ENCODE measurements around the gene EPN3. TPM values are rescaled to one million over a fixed set of nuclear protein-coding genes. Genes with fewer than 3 reads are reported as not detected.
A peak's percentile ranks its signal among the peaks of the same experiment; 100 is the strongest.

The EPN3 gene
- total and polyA plus RNA-seq, 8 donors: 6.4 to 117 (median 45.1) TPM

DNA sequence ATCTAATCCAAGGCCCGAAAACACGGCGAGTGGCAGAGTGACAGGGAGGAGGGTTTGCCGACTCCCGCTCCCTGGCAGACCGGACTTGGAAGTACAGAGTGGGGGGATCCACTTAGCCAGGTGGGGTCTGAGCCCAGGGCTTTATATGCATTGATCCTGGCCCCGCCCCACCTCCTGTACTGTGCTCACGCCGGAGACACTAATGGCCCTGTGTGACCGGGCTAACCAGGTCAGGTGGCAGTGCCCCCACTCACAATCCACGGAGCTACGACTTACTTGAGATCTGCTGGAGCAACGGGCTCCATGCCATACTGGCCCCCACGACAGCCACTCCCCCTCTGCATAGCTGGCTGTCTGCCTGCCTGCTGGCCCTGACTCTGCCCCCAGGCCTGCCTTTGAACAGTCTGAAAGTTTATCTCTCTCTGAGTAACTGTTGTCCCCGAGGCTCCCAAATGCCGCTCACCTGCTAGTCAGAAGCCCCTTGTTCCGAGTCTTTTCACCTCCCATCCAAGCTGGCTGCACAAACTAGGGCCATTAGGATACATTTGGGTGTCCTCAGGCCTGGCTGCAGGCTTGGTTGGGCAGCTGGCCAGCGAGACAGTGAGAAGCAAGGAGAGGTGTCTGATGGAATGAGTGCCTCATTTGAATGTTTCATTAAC is 56.0 kb downstream of the EPN3 start:
- peaks cover 16 to 22% (median 19%) of the 10 kb centered on the region in 4 donors for H3K4me1 ChIP-seq
- H3K9me3 ChIP-seq: no peaks in the 10 kb centered on the region
- H3K4me3 ChIP-seq: no peak overlapping the region
- intact Hi-C loops (cut with DNase I; ENCODE audit: low total_unique reads): no loop called here
- H3K36me3 ChIP-seq: no peaks in the 10 kb centered on the region
- H3K27me3 ChIP-seq: no peaks in the 10 kb centered on the region
- TF ChIP-seq EP300 (IDR thresholded peaks at IDR 0.05): no peak
- TF ChIP-seq, protein P1, sequence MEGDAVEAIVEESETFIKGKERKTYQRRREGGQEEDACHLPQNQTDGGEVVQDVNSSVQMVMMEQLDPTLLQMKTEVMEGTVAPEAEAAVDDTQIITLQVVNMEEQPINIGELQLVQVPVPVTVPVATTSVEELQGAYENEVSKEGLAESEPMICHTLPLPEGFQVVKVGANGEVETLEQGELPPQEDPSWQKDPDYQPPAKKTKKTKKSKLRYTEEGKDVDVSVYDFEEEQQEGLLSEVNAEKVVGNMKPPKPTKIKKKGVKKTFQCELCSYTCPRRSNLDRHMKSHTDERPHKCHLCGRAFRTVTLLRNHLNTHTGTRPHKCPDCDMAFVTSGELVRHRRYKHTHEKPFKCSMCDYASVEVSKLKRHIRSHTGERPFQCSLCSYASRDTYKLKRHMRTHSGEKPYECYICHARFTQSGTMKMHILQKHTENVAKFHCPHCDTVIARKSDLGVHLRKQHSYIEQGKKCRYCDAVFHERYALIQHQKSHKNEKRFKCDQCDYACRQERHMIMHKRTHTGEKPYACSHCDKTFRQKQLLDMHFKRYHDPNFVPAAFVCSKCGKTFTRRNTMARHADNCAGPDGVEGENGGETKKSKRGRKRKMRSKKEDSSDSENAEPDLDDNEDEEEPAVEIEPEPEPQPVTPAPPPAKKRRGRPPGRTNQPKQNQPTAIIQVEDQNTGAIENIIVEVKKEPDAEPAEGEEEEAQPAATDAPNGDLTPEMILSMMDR (IDR thresholded peaks at IDR 0.05): no peak
- TF ChIP-seq POLR2AphosphoS5 (IDR thresholded peaks at IDR 0.05): no peak
- no peak for TF ChIP-seq POLR2A (IDR thresholded peaks at IDR 0.05)
- 51 to 64% (median 54%) methylated on average over 12 to 18 of the region's 18 CpGs for WGBS, 5 donors
- peak; percentile 32 to 60 for DNase-seq
- no peak overlapping the region for H3K27ac ChIP-seq

DNA sequence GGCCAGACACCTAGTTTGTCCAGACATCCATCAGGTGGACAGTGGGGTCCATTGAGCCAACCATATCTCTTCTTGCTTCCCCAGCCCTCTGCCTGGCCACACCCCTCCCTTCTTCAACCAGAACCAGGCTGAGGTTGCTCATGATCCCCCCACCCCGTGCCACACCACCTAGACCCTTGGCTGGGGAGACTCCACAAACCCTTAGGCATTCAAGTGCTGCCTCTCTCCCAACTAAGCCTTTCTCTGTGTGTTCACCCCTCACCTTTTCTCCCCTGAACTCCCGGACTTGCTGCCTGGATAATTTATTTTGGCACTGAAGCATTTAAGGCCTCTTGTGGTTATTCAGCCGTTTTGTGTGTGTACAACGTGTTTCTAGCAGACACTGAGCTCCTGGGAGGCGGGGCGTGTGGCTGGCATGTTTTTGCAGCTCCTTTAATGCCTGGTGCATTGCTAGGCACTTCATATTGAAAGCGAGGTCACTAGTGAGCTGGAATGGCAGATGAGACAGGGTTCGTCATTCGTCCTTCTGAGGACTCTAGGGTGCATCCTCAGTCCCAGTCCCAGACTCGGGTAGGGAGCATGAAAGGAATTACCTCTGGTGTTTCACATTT is 56.7 kb downstream of the EPN3 start:
- no peak overlapping the region for H3K4me3 ChIP-seq
- no peaks in the 10 kb centered on the region for H3K27me3 ChIP-seq
- 25 to 43% (median 34%) methylated on average over 10 of the region's 10 CpGs for WGBS, 5 donors
- intact Hi-C loops (cut with DNase I; ENCODE audit: low total_unique reads): no loop called here
- H3K4me1 ChIP-seq: peaks cover 16 to 22% (median 19%) of the 10 kb centered on the region in 4 donors
- H3K9me3 ChIP-seq: no peaks in the 10 kb centered on the region
- no peak for TF ChIP-seq POLR2AphosphoS5 (IDR thresholded peaks at IDR 0.05)
- TF ChIP-seq POLR2A (IDR thresholded peaks at IDR 0.05): no peak
- no peak for TF ChIP-seq EP300 (IDR thresholded peaks at IDR 0.05)
- TF ChIP-seq, protein P1 (IDR thresholded peaks at IDR 0.05): no peak
- H3K36me3 ChIP-seq: no peaks in the 10 kb centered on the region
- peak in 1 of 2 donors; percentile 48 for DNase-seq
- H3K27ac ChIP-seq: no peak overlapping the region

DNA sequence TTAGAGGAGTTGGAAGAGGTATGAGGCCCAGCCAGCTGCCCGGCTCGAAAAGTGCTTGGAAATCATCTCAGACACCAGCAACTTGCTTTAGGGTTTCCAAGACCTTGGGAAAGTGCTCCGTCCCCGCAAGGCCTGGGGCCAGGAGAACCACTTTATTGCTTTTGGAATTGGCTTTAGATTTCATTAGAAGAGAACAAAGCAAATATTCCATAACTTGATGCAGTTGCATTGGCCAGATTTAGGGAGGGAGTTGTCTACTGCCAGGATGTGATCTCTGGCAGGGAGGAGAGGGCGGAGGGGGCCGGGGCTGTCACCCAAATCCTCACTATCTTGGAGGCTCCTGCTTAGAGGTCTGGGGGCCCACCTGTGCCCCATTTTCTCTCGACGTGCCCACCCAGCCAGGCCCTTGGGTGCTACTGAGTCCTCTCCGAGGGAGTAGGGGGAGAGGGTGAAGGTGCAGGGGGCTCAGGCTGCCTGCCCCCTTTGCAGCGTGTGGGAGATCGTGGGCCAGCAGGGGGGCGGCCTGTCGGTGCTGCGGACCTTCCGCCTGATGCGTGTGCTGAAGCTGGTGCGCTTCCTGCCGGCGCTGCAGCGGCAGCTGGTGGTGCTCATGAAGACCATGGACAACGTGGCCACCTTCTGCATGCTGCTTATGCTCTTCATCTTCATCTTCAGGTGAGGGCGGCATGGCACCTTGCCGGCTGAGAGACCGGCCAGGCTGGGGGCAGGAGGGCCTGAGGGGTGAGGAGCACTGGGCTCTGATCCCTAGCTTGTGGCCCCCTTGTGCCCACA is 58.6 kb downstream of the EPN3 start:
- no peak overlapping the region for H3K27ac ChIP-seq
- DNase-seq: no peak
- no peaks in the 10 kb centered on the region for H3K36me3 ChIP-seq
- H3K9me3 ChIP-seq: no peaks in the 10 kb centered on the region
- WGBS, 5 donors: 92 to 97% (median 95%) methylated on average over 23 to 24 of the region's 24 CpGs
- H3K27me3 ChIP-seq: no peaks in the 10 kb centered on the region
- TF ChIP-seq POLR2AphosphoS5 (IDR thresholded peaks at IDR 0.05): no peak
- TF ChIP-seq POLR2A (IDR thresholded peaks at IDR 0.05): no peak
- TF ChIP-seq EP300 (IDR thresholded peaks at IDR 0.05): no peak
- TF ChIP-seq, protein P1 (IDR thresholded peaks at IDR 0.05): no peak
- peaks cover 16 to 22% (median 19%) of the 10 kb centered on the region in 4 donors for H3K4me1 ChIP-seq
- intact Hi-C loops (cut with DNase I; ENCODE audit: low total_unique reads): no loop called here
- H3K4me3 ChIP-seq: no peak overlapping the region

DNA sequence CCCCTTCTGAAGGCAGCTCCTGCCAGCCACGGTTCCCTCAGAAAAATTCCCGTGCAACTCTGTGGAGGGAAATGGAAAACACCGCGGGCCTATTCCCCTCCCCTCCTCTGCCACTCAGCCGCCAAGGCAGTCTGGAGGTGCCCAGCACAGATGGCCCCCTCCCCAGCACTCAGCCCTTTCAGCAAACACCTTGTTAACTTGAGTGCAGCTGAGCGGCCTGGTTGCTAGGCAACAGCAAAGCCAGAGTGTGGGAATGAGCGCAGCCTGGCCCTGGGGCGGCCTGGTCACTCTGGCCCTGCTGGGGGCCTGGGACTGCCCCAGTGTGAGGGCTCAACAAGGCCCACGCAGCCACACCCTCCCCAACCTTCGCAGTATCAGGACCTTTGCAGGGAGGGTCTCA is 60.8 kb downstream of the EPN3 start:
- intact Hi-C loops (cut with DNase I; ENCODE audit: low total_unique reads): no loop called here
- Histone ChIP-seq H3K27ac (no peak overlapping the region), H3K4me1 (peaks cover 16 to 21% (median 18%) of the 10 kb centered on the region in 4 donors), H3K9me3 (no peaks in the 10 kb centered on the region), H3K36me3 (no peaks in the 10 kb centered on the region), H3K4me3 (no peak overlapping the region), H3K27me3 (no peaks in the 10 kb centered on the region)
- TF ChIP-seq EP300 (IDR thresholded peaks at IDR 0.05) (no peak), POLR2A (IDR thresholded peaks at IDR 0.05) (no peak), POLR2AphosphoS5 (IDR thresholded peaks at IDR 0.05) (no peak)
- TF ChIP-seq, protein P1 (IDR thresholded peaks at IDR 0.05): no peak
- 33 to 56% (median 49%) methylated on average over 6 to 10 of the region's 10 CpGs for WGBS, 5 donors
- DNase-seq: peak; percentile 49 to 86
